Brain microvascular endothelial cell (primary cell): Measurements from ENCODE around the gene DMXL1.

Experiments
- DNase-seq: peaks from one replicate; pipeline ENCODE4 v3.0.0-alpha.2; 2020
- H3K27ac ChIP-seq: fragments of 250-450 bp; sonication (Bioruptor Pico); 2 replicates; pipeline ENCODE4 v1.5.1; 2020; ENCODE audit warnings: mild to moderate bottlenecking, moderate library complexity
- H3K27me3 ChIP-seq: fragments of 250-450 bp; sonication (Bioruptor Pico); replicated peaks from 2 replicates; pipeline ENCODE4 v1.5.1; 2020; ENCODE audit warnings: mild to moderate bottlenecking
- H3K36me3 ChIP-seq: fragments of 250-450 bp; sonication (Bioruptor Pico); replicated peaks from 2 replicates; pipeline ENCODE4 v1.5.1; 2020; ENCODE audit warnings: mild to moderate bottlenecking
- H3K4me3 ChIP-seq: 2 replicates; pipeline ENCODE4 v1.5.1; 2011; ENCODE audit warnings: low read depth, mild to moderate bottlenecking, control low read depth, low read length, moderate library complexity
- CTCF ChIP-seq: IDR thresholded peaks from 2 replicates; pipeline ENCODE4 v1.5.1; 2011; ENCODE audit warnings: low read depth, mild to moderate bottlenecking, moderate library complexity, low read length, control low read depth, inconsistent platforms; ENCODE audit errors: missing control alignments
- in situ Hi-C: cut with HindIII; loops from 2 replicates; pipeline ENCODE4 v1.10.0; 2017; ENCODE audit warnings: low sequenced_read_pairs, low pct_ligation_motif_present

Gene DMXL1

GRCh38 chr5:119082691-119083090 is 11.8 kb downstream of the DMXL1 start:
- Histone ChIP-seq H3K27ac (no peak overlapping the region), H3K36me3 (no peaks in the 10 kb centered on the region), H3K27me3 (no peaks in the 10 kb centered on the region), H3K4me3 (no peak overlapping the region)
- no peak for DNase-seq
- in situ Hi-C loops = no loop called here
- TF ChIP-seq CTCF = no peak

GRCh38 chr5:119083679-119084078 is 12.8 kb downstream of the DMXL1 start:
- no peak overlapping the region for H3K4me3 ChIP-seq
- no peak for DNase-seq
- no peak for TF ChIP-seq CTCF
- no peaks in the 10 kb centered on the region for H3K36me3 ChIP-seq
- no peaks in the 10 kb centered on the region for H3K27me3 ChIP-seq
- H3K27ac ChIP-seq = no peak overlapping the region
- in situ Hi-C loops = no loop called here

GRCh38 chr5:119088438-119088837 is 17.6 kb downstream of the DMXL1 start:
- Histone ChIP-seq H3K27me3 (no peaks in the 10 kb centered on the region), H3K36me3 (no peaks in the 10 kb centered on the region), H3K4me3 (no peak overlapping the region), H3K27ac (no peak overlapping the region)
- no peak for TF ChIP-seq CTCF
- DNase-seq = no peak
- in situ Hi-C loops = no loop called here

GRCh38 chr5:119095611-119096010 is 24.7 kb downstream of the DMXL1 start:
- H3K27ac ChIP-seq = no peak overlapping the region
- TF ChIP-seq CTCF = no peak
- no peak for DNase-seq
- H3K27me3 ChIP-seq = no peaks in the 10 kb centered on the region
- no peak overlapping the region for H3K4me3 ChIP-seq
- in situ Hi-C loops = no loop called here
- no peaks in the 10 kb centered on the region for H3K36me3 ChIP-seq

- H3K4me3 ChIP-seq = no peak overlapping the region
- H3K27ac ChIP-seq = no peak overlapping the region
- no peak for TF ChIP-seq CTCF
- in situ Hi-C loops = no loop called here
- H3K27me3 ChIP-seq = no peaks in the 10 kb centered on the region
- DNase-seq = no peak
- no peaks in the 10 kb centered on the region for H3K36me3 ChIP-seq
Measured at GRCh38 chr5:119105971-119106370, 35.1 kb downstream of the DMXL1 start.

GRCh38 chr5:119112151-119112550 is 41.3 kb downstream of the DMXL1 start:
- no peaks in the 10 kb centered on the region for H3K27me3 ChIP-seq
- H3K36me3 ChIP-seq = peaks cover 1% of the 10 kb centered on the region
- H3K4me3 ChIP-seq = no peak overlapping the region
- no peak for TF ChIP-seq CTCF
- DNase-seq = no peak
- no peak overlapping the region for H3K27ac ChIP-seq
- in situ Hi-C loops = no loop called here
